Stimulated activated CD4-positive, alpha-beta T cell treated with anti-CD3 and anti-CD28 coated beads, Interleukin-4, amount 100 ng/mL, for 1 hour (primary cell): Measurements from ENCODE around the gene DDX50.
A peak's percentile ranks its signal among the peaks of the same experiment; 100 is the strongest.
"Not testable (repeated sequence)": the region's sequence is repeated elsewhere in the genome, so short reads cannot be mapped to it uniquely, and the experiment has no call there.

Experiments
- DNase-seq: peaks from one replicate; pipeline ENCODE4 v3.0.0-alpha.2; 2020

DDX50 gene

GRCh38 chr10:68901105-68901927, at the start of gene DDX50:
Gene DDX50 (plus strand): TSS chr10:68901315. CDS start chr10:68901385, 70 bp downstream.
- DNase-seq, result peak; percentile 91

- no peak for DNase-seq
Observed at GRCh38 chr10:68856352-68856751, 44.8 kb upstream of the DDX50 start.

GRCh38 chr10:68857005-68857404, 44.1 kb upstream of the DDX50 start:
- DNase-seq, result no peak

GRCh38 chr10:68861253-68861652, 39.9 kb upstream of the DDX50 start:
- DNase-seq, result no peak

- no peak for DNase-seq
Observed at GRCh38 chr10:68864611-68865010, 36.5 kb upstream of the DDX50 start.

GRCh38 chr10:68868173-68868572, 32.9 kb upstream of the DDX50 start:
- not testable (repeated sequence) for DNase-seq

GRCh38 chr10:68869623-68870022, 31.5 kb upstream of the DDX50 start:
- DNase-seq, result no peak

- no peak for DNase-seq
Observed at GRCh38 chr10:68870061-68870460, 31.1 kb upstream of the DDX50 start.

- no peak for DNase-seq
Observed at GRCh38 chr10:68870545-68871104, 30.5 kb upstream of the DDX50 start.

- DNase-seq, result no peak
Observed at GRCh38 chr10:68871105-68871711, 29.9 kb upstream of the DDX50 start.

GRCh38 chr10:68871731-68872342, 29.3 kb upstream of the DDX50 start:
- no peak for DNase-seq

GRCh38 chr10:68876246-68877138, 24.6 kb upstream of the DDX50 start:
- DNase-seq, result no peak

- no peak for DNase-seq
Observed at GRCh38 chr10:68877482-68878110, 23.5 kb upstream of the DDX50 start.

GRCh38 chr10:68878496-68878895, 22.6 kb upstream of the DDX50 start:
- DNase-seq, result no peak

GRCh38 chr10:68879628-68880027, 21.5 kb upstream of the DDX50 start:
- no peak for DNase-seq

- DNase-seq, result no peak
Observed at GRCh38 chr10:68880181-68880580, 20.9 kb upstream of the DDX50 start.

- no peak for DNase-seq
Observed at GRCh38 chr10:68895041-68895440, 6.1 kb upstream of the DDX50 start.

- peak; percentile 5 for DNase-seq
Observed at GRCh38 chr10:68897336-68897741, 3.8 kb upstream of the DDX50 start.

GRCh38 chr10:68899186-68899745, 1.8 kb upstream of the DDX50 start:
- DNase-seq, result no peak

- DNase-seq, result peak; percentile 67
Observed at GRCh38 chr10:68900427-68901104, 549 bp upstream of the DDX50 start.

GRCh38 chr10:68902382-68902781, 1.3 kb downstream of the DDX50 start:
- DNase-seq, result no peak
